Hepatocyte (in vitro differentiated cells): Measurements from ENCODE around the gene PRPSAP2.

Experiments used
- EZH2 ChIP-seq: fragments of 200-600 bp; sonication (generic); IDR thresholded peaks from 2 replicates; pipeline ENCODE4 v1.6.1; 2016; ENCODE audit warnings: antibody characterized with exemption, mild to moderate bottlenecking, borderline replicate concordance
- EZH2phosphoT487 ChIP-seq: fragments of 200-600 bp; sonication (generic); IDR thresholded peaks from one replicate; pipeline ENCODE4 v1.6.1; 2018; ENCODE audit warnings: antibody characterized with exemption, mild to moderate bottlenecking, low read depth, moderate library complexity; ENCODE audit not compliant: unreplicated experiment, severe bottlenecking
- TF ChIP-seq, protein P1 (sequence below): fragments of 200-600 bp; sonication (generic); IDR thresholded peaks from 2 replicates; pipeline ENCODE4 v1.5.1; 2016; ENCODE audit warnings: antibody characterized with exemption, mild to moderate bottlenecking; ENCODE audit not compliant: poor library complexity

- TF ChIP-seq, protein P1, sequence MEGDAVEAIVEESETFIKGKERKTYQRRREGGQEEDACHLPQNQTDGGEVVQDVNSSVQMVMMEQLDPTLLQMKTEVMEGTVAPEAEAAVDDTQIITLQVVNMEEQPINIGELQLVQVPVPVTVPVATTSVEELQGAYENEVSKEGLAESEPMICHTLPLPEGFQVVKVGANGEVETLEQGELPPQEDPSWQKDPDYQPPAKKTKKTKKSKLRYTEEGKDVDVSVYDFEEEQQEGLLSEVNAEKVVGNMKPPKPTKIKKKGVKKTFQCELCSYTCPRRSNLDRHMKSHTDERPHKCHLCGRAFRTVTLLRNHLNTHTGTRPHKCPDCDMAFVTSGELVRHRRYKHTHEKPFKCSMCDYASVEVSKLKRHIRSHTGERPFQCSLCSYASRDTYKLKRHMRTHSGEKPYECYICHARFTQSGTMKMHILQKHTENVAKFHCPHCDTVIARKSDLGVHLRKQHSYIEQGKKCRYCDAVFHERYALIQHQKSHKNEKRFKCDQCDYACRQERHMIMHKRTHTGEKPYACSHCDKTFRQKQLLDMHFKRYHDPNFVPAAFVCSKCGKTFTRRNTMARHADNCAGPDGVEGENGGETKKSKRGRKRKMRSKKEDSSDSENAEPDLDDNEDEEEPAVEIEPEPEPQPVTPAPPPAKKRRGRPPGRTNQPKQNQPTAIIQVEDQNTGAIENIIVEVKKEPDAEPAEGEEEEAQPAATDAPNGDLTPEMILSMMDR, result no peak
- TF ChIP-seq EZH2 (no peak), EZH2phosphoT487 (no peak)
These were observed 67.3 kb downstream of the PRPSAP2 start for GRCh38 chr17:18925187-18925586.
